Hematopoietic multipotent progenitor cell treated with erythropoietin and hydrocortisone succinate and interleukin-3 and kit ligand, for 17 days (in vitro differentiated cells): ENCODE measurements around the gene GTF2H3.
"Not testable (repeated sequence)": the region's sequence is repeated elsewhere in the genome, so short reads cannot be mapped to it uniquely, and the experiment has no call there.

Experiments
- DNase-seq: peaks from one replicate; pipeline ENCODE4 v3.0.0-alpha.2; 2015; ENCODE audit warnings: low spot score

Gene GTF2H3

DNA sequence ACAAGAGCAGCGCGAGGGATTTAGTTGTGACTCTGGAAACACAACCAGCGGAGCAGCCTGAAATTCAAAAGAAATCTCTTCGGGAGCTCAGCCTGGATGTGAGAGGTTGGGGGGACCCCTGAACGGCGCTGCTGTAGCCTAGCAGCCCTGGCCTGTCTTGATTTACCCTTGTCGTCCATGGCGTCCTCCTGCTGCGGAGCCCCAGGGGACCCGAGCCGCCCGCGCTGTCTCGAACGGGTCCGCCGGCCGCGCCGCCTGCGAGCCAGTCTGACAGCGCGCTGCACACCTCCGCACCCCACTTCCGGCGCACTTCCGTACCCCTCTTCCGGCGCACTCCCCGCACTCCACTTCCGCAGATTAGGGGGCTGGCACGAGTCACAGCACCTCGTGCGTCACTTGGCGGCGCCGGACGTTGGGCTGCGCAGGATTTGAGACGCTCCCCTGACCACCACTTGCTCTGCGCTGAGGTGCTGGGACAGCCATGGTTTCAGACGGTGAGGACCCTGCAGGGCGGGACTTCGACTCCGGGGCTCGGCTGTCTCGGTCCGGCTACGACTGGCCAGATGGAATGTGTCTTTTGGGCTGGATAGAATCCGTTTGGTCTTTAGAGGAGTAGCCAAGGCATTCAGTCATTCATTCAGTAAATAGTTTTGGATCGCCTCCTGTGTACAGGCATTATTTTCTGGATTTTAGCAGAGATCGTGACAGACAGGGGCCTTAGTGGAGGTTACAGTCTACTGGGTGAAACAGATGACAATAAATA is at the start of gene GTF2H3, which contains the start of gene EIF2B1:
Gene GTF2H3, plus strand, starts transcription at position 451 of the 763 bp plus-strand sequence. Its CDS starts 31 bp downstream, at position 482.
Gene EIF2B1, minus strand, starts transcription at position 308 of the 763 bp plus-strand sequence. Its CDS starts 129 bp downstream, at position 179.
- peak; percentile 88 for DNase-seq

DNA sequence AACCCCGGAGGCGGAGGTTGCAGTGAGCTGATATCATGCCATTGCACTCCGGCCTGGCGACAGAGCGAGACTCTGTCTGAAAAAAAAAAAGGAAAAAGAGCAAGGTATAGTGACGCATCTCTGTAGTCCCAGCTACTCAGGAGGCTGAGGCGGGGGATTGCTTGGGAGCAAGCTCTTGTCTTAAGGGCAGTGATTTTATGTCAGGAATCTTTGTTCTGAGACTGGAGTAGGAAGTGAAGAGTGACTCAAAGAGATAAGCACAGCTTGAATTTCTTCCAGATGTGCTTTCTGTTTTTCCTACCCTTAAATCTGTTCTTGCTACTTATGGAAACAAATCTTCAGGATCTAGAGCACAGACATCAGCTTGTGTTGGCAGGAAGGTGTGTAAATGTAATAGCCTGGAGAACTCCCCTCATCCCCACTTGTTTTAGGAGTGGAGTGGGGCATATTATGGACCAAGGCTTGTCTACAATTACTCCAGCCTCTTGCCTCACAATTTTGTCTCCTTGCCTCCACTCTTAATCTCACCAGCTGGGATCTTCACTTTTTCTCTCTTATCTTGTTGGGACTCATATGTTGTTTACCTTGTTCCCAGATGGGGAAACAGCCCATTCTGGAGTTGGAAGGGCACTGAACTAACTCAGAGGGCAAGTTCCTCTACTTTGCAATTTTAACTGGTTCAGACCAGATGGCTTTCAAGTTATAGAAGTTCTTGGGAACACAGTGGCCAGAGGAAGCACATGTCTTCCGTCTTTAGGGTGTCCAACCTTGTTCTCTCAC is 41.7 kb upstream of the GTF2H3 start:
- no peak for DNase-seq

DNA sequence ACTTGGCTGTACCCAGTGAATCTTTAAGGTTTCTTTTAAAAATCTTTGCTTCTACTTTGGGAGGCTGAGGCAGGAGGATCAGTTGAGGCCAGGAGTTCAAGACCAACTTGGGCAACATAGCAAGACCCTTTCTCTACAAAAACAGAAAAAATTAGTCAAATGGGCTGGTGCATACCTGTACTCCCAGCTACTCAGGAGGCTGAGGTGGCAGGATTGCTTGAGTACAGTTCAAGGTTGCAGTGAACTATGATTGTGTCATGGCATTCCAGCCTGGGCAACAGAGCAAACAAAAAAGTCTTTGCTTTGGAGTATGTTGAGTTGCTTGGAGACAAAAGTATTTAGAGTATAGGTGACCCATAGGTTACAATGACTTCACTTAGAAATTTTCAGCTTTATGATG is 37.9 kb upstream of the GTF2H3 start:
- no peak for DNase-seq

DNA sequence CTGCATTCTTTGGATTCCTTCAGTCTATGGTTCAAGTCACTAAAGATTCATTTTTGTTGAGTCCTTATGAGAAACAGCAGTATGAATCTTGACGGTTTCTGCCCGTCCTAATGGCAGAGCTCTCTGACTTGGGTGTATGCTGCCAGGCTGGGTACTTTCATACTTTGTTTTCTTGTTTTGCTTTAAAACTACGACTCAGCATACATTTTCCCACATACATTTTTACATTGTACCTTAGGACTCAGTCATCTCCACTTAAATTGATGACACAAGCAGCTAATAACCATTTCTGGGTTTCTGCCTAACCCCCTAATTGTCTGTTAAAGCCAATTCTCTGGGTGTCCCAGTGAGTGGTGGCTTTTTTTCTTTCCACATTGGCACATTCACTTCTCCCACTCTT is 36.5 kb upstream of the GTF2H3 start:
- no peak for DNase-seq

DNA sequence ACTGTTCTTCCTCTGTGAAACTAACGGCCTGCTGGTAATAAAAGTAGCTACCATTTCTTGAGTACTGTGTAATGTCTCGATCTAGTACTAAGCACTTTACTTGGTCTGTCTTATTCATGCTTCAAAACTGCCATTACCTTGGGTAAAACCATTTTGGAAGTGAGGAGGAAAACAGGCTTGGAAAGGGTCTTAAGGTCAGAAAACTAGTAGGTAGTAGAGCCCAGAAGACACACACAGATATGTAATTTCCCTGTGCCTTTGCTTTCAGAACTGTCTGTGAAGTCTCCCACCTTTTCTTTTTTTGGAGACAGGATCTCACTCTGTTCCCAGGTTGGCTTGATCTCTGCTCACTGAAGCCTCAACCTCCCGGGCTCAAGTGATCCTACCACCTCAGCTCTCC is 35.1 kb upstream of the GTF2H3 start:
- DNase-seq = no peak

DNA sequence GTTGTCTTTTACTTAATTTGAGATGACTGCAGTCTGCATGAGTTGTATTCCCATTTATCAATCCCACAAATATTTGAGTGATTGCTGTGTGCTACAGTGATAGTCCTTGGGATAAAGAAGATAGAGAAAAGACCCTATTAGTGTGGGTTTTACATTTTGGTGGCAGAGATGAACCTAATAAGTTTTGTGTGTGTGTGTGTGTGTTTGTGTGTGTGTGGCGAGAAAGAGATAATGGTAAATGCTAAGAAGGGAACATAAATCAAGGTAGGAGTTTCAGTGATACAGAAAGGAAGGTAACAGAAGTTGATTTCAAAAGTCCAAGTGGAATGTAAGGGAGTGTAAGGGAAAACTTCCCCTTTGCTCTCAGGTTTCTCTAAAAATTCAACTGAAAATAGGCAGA is 34.3 kb upstream of the GTF2H3 start:
- DNase-seq = no peak

DNA sequence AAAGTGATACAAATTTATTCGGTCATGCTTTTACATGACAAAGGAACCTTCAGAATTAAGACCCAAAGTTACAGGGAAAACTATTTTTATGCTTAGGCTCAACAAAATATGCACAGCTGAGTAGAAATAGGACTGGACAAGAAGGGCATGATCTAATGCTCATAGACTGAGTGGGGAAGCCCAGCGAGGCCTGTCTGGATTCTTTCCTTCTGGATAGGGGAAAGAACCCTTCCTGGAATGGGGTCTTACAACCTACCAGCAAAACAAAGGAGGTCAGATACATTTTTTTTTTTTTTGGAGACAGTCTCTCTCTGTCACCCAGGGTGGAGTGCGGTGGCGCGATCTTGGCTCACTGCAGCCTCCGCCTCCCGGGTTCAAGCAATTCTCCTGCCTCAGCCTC is 33.9 kb upstream of the GTF2H3 start:
- no peak for DNase-seq

DNA sequence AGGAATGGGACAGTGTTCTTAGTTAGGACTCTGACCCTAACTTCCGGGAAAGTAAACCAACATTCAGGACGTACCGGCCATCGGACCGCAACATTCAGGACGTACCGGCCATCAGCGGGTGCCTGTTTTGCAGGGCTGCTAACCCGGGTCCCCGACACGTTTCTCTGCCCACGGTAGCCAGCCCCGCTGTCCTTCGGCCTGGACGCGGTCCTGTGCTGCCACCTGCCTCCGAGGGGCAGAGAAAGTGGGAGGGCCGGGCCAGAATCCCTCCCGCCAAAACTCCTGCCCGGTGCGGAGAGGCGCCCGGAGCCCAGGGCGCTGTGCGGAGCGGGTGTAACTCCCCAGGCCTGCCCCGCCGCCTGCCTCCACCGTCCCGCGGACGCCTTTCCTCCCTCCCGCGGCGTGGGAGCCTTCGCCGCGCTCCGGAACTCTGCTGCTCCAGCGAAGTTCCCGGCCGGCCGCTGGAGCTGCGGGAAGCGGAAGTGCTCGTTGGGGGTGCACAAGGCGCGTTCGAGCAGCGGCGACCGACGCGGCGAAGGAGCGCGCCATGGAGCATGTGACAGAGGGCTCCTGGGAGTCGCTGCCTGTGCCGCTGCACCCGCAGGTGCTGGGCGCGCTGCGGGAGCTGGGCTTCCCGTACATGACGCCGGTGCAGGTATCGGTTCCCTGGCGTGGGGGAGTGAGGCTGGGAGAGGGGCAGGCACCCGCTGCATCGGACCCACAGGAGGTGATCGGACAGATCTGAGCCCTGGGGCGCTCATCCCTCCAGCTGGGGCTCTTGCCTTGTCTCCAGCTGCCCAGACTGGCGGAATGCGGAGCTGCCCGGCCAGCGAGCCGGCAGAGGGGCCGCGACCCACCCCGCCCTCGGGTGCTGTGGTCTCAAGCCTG is 31.8 kb upstream of the GTF2H3 start, which contains the start of gene DDX55:
Gene DDX55, plus strand, starts transcription at position 498 of the 888 bp plus-strand sequence. Its CDS starts 50 bp downstream, at position 548.
- peak; percentile 76 for DNase-seq

DNA sequence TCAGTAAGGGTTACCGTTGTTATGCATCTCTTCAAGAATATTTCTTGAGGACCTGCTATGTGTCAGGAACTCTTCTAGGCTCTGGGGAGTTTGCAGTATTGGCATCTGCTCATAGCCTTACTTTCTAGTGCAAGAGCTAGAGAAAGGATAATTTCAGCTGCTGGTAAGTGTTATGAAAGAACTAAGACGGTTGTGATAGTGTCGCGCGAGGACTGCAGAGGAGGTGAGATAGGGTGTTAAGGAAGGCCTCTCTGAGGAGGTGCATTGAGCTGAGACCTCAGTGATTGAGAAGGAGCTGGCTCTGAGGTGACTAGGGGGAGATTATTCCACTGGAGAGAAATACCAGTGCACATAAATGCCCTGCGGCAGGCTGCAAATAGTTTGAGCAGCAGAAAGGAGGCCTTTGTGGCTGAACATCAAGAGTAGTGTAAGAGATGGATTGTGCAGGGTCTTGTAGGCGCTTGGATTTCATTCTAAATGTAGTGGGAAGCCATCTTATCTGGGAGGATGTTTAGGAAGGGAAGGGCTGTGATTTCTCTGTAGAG is 30.9 kb upstream of the GTF2H3 start:
- DNase-seq = no peak

DNA sequence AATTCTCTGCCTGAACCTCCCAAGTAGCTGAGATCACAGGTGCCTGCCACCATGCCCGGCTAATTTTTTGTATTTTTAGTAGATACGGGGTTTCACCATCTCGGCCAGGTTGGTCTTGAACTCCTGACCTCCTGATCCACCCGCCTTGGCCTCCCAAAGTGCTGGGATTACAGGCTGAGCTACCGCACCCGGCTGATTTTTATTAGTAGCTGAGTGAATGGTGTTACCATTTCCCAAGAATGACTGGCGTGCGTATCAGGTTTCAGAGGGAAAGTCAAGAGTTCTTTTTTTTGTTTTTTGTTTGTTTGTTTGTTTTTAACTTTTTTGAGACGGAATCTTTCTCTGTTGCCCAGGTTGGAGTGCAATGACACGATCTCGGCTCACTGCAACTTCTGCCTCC is 30.1 kb upstream of the GTF2H3 start:
- DNase-seq = not testable (repeated sequence)

DNA sequence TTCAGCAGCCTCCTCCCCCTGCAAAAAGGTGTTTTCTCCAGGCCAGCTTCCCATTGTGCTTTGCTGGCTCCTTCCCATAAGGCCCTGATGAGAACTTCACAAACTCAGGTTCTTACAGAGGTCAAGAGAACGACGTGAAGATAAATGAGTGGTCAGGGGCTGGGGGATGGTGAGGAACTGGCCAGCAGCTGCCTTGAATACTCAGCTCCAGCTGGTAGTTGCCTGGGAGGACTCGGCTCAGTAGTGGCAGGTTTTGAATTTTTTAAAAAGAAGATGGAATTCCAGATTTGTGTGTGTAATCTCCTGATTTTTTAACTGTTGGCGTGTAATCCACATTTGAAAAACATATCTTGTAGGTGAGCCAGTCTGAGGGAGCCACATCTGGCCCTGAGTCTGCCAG is 25.9 kb upstream of the GTF2H3 start:
- DNase-seq = no peak

DNA sequence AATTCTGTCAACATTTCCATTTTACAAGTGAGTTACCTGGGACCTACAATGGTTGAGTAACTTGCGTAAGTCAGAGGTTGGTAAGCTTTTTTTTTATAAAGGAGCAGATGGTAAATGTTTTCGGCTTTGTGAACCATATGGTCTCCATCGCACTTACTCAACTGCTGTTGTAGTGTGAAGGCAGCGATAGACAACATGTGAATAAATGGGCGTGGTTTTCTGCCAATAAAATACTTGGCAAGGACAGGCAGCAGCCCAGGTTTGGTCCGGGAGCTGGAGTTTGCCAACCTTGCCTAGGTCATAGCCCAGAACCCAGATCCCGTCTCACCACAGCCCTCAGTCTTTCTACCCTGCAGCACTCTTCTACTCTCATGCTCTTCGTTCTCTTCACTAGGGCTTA is 25.4 kb upstream of the GTF2H3 start:
- no peak for DNase-seq

DNA sequence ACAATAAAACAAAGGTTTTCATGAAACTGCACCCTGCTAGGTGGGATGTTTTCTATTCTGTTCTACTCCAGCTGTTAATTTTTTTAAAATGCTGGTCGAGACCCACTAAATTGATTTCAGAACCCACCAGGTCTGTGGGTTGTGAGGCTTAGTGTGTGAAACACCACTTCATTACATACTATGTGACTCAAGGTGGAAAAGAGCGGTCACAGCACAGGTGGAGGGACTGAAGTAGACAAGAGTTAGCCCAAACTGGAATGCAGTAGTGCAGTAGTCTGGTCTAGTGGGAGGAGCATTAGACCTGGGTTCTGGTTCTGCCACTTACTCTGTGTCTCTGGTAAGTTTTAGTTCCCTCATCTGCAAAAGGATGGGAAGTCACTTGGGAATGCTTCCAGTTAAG is 19.5 kb upstream of the GTF2H3 start:
- no peak for DNase-seq

DNA sequence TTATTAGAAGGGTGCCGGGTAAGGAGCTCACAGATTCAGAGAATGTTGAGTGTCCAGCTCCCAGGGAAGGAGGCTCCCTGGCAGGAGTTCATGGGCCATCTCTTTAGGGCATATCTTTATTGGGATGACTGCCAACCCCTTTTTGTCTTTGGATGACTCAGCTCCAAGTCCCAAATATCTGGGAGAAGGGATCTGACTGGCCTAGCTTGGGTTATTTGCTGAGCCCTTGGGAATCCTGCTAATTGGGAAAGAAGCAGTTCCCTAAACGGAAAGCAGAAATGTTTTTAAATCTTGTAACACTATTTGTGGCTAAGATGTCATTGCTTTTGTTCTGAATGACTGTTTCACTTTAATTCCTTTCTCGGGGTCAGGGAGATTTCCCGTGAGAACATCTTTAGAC is 19.1 kb upstream of the GTF2H3 start:
- DNase-seq = no peak

DNA sequence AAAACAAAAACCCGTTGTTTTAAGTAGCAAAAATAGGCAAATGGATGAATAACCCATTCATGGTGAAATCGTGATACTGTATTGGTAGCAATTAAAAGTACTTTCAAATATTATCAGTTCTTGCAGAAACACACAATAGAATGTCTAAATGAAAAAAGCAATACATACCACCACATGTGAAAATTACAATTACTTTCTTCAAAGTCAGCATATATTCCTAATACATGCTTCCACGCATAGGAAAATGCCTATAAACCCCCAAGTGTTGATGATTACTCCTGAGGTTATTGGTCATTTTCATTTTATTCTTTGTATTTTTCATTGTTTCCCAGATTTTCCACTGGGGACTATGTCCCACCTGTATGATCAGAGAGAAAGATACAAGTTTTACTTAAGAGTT is 16.5 kb upstream of the GTF2H3 start:
- no peak for DNase-seq

DNA sequence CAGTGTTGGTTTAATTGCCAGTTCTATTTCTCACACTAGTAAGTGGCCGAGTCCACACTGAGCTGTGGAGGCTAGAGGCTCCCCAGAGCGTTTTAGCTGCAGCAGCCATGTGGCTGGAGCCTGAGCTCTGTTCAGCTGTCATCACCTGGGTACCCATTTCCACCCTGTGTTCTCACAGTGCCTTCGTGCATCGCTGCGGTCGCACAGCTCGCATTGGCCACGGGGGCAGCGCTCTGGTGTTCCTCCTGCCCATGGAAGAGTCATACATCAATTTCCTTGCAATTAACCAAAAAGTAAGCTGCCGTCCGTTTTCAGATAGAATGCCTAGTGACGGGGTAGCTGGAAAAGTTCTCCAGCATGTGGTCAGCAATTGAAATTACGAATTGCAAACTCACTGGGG is 16.0 kb upstream of the GTF2H3 start:
- DNase-seq = no peak

DNA sequence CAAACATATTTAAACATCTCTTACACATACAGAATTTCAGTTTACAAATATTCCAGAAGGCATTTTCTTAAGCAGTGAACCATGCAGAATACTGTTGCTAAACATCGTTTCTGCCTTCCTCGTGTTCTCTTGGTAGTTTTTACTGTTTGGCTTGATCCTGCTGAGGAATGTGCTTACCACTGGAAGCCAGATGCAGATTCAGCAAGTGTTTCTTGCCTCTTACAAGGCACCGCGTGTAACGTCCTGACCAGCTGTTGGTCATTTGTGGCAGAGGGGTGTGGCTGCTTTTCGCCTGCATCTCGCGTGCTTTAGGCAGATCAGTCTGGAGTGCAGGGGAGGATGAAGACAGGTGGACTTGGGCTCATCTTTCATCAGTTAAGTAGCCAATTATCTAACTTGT is 12.5 kb upstream of the GTF2H3 start:
- no peak for DNase-seq

DNA sequence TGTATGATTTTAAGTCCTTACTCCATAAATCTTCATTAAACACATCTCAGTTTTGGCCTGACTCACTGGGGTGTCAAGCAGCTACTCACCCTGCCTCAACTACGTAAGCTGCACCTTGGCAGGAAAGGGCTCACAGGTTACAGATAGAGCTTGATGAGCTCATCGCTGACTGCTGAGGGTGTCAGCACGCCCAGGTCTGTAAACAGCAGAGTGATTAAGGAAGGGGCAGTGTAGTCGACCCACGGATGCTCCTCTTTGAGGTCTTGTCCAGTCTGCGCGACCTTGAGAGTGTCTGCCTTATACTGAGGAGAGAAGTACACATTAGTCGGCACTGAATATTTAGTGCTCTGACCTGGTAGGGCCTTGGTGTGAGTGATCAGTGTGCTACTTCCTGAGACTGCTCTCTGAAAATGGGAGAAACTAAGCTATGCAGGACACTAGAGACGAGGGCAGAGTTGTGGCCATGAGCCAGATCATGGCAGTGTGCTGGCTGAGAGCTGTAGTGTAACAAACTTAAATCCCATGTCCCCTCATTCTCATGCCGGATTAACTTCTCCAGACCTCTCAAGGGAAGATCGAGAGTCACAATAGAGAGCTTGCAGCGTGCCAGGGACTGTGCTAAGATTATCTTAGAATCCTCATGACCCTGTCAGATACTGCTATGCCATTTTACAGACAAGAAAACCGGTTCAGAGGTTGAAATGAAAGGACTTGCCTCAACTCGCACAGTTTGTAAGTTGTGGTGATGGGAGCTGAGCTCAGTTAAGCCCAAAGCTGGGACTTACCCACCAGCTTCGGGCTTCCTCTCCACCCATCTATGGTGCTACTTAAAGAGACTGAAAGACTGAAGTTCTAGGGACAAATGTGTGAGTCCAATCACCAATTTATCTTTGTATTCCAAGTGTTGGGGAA is 11.8 kb upstream of the GTF2H3 start:
- DNase-seq = no peak

DNA sequence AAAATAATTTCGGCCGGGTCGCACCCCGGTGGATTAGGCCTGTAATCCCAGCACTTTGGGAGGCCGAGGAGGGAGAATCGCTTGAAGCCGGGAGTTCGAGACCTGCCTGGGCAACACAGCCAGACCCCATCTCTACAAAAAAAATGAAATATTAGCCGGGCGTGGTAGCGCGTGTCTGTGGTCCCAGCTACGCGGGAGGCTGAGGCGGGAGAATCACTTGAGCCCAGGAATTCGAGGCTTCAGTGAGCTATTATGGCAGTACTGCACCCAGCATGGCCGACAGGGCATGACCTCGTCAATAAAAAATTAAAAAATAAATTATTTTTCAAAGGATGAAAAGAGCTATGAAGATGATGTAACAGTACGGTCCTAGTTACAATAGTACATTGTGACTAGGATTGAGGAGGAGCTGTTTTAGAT is 523 bp downstream of the GTF2H3 start:
- no peak for DNase-seq

DNA sequence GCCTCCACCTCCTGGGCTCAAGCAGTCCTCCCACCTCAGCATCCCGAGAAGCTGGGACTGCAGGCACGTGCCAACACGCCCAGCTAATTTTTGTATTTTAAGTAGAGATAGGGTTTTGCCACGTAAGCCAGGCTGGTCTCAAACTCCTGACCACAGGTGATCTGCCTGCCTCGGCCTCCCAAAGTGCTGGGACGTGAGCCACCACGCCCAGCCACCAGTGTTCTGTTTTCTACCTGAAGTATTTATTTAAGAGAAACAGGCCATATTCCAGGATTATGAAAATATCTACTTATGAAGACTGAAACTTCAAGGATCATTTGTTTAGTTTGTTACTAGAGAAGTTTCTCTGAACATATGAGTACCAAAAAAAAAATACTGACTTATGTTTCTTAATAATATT is 10.3 kb downstream of the GTF2H3 start:
- no peak for DNase-seq

DNA sequence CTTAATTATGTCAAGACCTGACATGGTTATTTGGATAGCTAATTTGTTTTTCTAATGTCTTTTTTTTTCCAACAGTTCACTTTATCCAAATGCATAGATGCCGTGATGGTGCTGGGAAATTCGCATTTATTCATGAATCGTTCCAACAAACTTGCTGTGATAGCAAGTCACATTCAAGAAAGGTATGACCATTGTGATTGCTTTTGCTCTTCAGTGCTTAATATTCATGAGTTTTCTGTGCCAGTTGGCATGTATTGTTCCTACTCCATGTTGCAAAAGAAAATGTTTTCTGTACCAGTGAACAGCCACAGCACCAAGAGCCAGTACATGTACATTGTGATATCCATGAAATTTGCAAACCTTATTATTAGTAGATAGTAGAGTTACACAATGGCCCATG is 11.8 kb downstream of the GTF2H3 start:
- DNase-seq = no peak
